GM19397 (cell line): ENCODE results near the gene POFUT2.

Source experiments
- ATAC-seq: cut with Tn5 transposase; IDR thresholded peaks from one replicate; pipeline ENCODE4 v1.9.1; 2021; ENCODE audit warnings: mild to moderate bottlenecking, moderate library complexity; ENCODE audit not compliant: unreplicated experiment

POFUT2 gene

GRCh38 chr21:45264146-45264911 lies 23.4 kb downstream of the POFUT2 start:
- no peak for ATAC-seq

GRCh38 chr21:45263534-45263933 lies 24.2 kb downstream of the POFUT2 start:
- ATAC-seq = no peak

GRCh38 chr21:45262616-45263015 lies 25.1 kb downstream of the POFUT2 start:
- no peak for ATAC-seq

- no peak for ATAC-seq
Measured at GRCh38 chr21:45262041-45262581, 25.6 kb downstream of the POFUT2 start.

GRCh38 chr21:45261093-45261492 lies 26.6 kb downstream of the POFUT2 start:
- ATAC-seq = no peak

GRCh38 chr21:45260191-45260825 lies 27.4 kb downstream of the POFUT2 start:
- ATAC-seq = no peak

- no peak for ATAC-seq
Measured at GRCh38 chr21:45259206-45259840, 28.4 kb downstream of the POFUT2 start.

- ATAC-seq = no peak
Measured at GRCh38 chr21:45258466-45258865, 29.2 kb downstream of the POFUT2 start.

GRCh38 chr21:45257673-45258341 lies 29.9 kb downstream of the POFUT2 start:
- ATAC-seq = no peak

GRCh38 chr21:45256912-45257672 lies 30.6 kb downstream of the POFUT2 start:
- no peak for ATAC-seq

- no peak for ATAC-seq
Measured at GRCh38 chr21:45256021-45256911, 31.4 kb downstream of the POFUT2 start.

- no peak for ATAC-seq
Measured at GRCh38 chr21:45255381-45256020, 32.2 kb downstream of the POFUT2 start.

GRCh38 chr21:45254460-45254930 lies 33.2 kb downstream of the POFUT2 start:
- no peak for ATAC-seq

GRCh38 chr21:45253633-45254459 lies 33.8 kb downstream of the POFUT2 start:
- ATAC-seq = no peak

GRCh38 chr21:45253180-45253579 lies 34.5 kb downstream of the POFUT2 start:
- no peak for ATAC-seq

- no peak for ATAC-seq
Measured at GRCh38 chr21:45252448-45252925, 35.2 kb downstream of the POFUT2 start.

- ATAC-seq = no peak
Measured at GRCh38 chr21:45251635-45252447, 35.9 kb downstream of the POFUT2 start.
